Pons (tissue), 1 donor: ENCODE measurements around the gene TENM4.
"Not testable (repeated sequence)": the region's sequence is repeated elsewhere in the genome, so short reads cannot be mapped to it uniquely, and the experiment has no call there.

Experiments used
- DNase-seq: peaks from one replicate; pipeline ENCODE4 v3.0.0-alpha.2; 2016; ENCODE audit warnings: low spot score

Gene TENM4

GRCh38 chr11:78845496-78845895, 595.3 kb downstream of the TENM4 start:
- DNase-seq = no peak

DNA sequence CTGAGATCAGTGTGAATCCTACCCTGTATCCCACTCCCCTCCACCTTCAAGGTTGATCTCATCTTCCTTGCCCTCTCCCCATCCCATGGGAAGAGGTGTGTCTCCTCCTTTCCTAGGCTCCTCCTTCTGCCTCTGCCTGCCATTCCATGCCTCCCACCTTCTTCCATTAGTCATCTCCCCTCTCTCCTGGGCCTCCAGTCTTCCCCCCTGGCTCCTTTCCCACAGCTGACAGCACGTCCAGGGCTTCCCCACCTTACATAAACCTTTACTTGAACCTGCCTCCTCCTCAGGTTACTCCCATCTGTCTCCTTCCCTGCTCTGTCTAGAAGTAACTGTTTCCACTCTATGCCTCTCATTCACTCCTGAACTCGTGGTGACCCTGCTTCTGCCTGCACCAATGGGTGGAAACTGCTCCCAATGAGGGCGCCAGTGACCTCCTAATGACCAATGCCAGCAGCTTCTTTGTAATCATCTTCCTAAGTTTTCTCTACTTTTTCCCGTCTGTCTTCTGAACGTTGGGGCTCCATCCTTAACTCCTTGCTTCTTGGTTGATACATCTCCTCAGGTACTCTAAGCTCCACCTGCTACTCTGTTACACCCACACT, 599.3 kb downstream of the TENM4 start:
- no peak for DNase-seq

DNA sequence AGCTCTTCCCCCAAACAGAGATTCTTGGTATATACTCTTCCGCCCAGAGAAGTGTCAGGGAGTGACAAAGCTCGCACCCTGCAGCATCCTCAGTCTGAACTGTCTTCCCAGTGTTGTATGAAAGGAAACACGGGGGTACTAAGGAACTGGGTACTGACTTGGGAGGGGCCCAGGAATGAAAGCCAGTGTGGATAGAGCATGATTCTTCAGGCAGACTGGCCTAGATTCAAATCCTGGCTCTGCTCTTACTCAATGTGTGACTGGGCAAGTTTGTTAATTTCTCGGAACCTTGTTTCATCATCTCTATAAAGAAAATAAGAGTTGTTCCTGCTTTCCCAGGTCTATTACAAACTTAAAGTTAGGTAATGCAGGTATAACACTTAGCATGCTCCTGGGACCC, 600.2 kb downstream of the TENM4 start:
- no peak for DNase-seq

DNA sequence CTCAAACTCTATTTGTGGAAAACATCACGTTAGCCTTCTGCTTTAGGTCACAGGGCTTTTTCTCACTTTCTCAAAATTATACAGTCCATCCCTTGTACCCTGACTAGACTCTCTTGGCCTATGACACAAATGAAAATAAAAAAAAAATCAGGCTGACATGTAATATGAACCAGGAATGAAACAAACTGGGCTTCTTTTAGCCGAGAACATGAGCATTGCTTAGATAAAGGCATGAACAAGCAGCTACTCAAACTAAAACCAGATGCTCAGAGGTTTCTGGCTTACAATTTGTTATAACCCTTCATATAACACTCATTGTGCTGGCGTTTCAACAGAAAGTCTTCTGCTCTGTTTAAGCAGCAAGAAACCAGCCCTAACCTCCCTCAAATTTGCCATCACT, 600.6 kb downstream of the TENM4 start:
- DNase-seq = no peak

DNA sequence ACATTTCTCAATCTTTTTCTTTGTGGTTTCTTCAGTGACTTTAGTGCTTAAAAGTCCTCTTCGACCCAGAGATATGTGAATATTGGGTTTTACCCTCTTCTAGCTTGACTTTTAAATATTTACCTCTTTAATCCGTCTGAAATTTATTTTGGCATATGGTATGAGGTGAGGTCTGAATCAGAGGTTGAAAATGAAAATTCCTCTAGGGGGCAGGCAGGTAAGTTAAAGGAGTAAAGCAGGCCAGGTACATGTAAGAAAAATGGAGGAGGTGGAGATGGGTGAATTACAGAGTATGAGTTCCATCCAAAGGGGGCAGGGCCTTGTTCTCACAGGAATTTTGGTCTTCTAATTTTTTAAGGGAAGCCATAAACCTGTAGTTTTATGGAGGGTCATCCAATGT, 602.4 kb downstream of the TENM4 start:
- DNase-seq = no peak

- DNase-seq = no peak
Measured at GRCh38 chr11:78835646-78836045, 605.2 kb downstream of the TENM4 start.

- DNase-seq = no peak
Measured at GRCh38 chr11:78834886-78835285, 605.9 kb downstream of the TENM4 start.

- no peak for DNase-seq
Measured at GRCh38 chr11:78833237-78833636, 607.6 kb downstream of the TENM4 start.

DNA sequence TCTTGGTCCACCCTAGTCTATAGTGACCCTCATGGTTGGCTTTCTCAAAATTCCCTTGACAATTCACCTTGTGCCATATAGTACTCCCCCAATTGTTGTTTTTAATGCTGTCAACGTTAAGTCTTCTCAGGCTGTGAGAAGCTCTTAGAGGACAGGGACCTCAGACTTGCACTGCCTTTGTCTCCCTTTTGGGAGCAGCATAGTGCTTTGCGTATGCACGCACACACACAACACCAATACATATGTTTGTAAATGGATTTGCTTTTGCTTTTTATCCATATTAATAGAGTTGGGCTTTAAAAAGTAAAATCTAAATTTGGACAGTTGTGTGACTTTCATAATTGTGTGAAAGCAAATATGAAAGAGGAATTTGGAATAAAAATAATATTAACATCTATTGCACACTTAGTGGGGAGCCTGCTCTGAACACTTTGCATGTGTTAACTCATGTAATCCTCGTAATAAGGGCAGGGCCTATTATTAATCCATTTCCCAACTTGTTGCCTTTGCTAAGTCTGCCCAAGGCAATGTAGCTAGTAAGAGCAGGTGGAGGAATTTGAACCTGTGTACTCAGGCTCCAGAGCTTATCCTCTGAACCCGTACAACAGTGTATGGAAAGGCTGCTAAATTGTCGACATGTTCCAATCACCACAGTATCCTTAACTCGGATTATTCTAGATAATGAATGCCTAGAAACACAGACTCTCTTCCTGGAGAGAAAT, 608.4 kb downstream of the TENM4 start:
- DNase-seq = peak; percentile 71

GRCh38 chr11:78831571-78831970, 609.3 kb downstream of the TENM4 start:
- peak; percentile 79 for DNase-seq

DNA sequence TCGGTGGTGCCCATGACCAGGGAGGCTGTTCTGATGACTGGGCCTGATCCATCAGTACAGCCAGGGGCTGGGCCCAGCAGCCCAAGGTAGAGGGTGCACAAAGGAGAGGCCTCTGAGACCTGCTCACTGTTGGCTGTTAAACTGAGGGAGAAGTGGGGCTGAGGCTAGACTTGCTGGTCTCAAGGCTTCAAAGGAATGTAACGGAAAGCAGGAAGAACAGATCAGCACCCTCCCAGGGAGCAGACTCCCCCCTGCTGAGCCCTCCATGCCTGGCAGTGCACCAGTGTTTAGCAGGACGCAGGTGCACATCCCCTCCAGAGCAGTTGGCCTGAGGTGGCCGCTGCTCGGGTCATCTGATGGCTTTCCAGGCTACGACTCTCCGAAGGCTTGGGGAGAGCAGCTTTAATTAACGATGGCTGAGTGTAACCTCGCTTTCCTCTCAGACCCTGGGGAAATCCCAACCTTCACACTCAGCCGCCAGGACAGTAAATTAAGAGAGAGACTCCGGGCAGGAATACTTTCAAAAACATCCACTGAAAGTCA, 610.5 kb downstream of the TENM4 start:
- DNase-seq = no peak

- no peak for DNase-seq
Measured at GRCh38 chr11:78829146-78829545, 611.7 kb downstream of the TENM4 start.

- no peak for DNase-seq
Measured at GRCh38 chr11:78828676-78829075, 612.2 kb downstream of the TENM4 start.

DNA sequence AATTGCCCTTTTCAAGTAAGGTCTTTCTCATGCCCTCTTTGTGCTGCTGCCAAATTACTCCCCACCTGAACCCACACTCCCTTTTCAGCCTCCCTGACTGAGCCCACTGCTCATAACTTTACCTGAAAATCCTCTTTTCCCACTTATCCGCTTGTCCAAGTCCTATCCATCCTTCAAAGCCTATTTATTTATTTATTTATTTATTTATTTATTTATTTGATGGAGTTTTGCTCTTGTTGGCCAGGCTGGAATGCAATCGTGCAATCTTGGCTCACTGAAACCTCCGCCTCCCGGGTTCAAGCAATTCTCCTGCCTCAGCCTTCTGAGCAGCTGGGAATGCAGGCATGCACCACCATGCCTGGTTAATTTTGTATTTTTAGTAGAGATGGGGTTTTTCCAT, 613.5 kb downstream of the TENM4 start:
- DNase-seq = not testable (repeated sequence)

- no peak for DNase-seq
Measured at GRCh38 chr11:78825591-78826020, 615.2 kb downstream of the TENM4 start.

GRCh38 chr11:78823588-78823987, 617.2 kb downstream of the TENM4 start:
- no peak for DNase-seq

DNA sequence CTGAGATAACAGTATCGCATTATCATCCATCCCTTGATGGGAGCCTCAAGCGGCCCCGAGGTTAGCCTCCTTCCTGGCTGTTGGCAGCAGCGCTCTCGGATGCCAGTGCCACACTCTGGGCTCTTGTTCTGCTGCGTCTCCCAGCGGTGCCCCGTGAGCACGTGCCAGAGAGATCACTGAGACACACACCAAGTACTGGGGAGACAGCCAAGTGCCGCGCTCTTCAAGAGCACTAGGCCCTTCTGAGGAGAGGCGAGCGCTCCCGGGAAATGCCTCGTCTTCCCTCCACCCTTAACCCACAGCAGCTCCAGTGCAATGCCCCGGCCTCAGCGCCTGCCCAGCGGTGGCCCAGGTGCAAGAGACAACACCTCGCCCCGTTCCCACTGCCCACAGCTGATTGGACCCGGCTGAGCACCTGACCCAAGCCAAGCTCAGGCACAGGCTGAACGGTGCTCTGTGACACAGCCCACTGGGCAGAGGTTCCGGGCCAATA, 617.9 kb downstream of the TENM4 start:
- DNase-seq = no peak

DNA sequence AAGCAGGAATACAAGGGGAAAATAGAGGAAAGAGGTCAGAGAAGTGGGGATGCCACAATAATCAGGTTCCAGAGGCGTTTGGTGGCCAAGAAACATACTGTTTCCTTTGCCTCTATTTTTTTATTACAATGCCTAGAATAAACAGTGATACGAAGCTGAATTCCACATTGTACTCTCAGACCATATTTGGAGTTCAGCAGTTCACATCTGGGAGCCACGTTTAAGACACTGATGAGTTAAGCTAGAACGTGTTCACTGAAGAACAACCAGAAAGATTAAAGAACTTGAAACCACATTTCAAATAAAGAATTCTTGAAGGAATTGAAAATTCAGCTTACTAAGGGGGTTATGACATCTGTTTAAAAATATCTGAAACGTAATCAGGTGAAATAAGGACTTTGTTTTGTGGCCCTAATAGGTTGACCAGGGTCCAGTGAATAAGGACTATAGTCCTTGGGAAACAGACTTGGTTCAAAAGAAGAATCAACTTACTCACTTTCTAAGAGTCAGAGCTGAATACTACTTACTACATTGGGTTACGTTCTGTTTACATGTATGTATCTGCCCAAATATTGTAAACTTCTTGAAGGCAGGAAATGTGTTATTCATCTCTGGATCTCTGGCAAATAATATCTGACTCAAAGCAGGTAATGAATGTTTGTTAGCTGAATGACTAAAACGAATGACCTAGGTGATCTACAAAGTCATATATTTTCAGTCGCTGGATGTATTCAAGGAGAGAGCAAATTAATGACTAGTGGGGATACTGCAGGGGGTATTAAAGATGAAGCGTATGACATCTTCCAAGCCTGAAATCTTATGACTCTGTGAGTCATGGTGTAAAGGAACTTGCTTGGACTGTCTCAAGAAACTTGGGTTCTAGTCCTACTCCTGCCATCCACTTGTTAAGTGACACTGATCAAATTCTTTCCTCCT, 619.2 kb downstream of the TENM4 start:
- DNase-seq = no peak

DNA sequence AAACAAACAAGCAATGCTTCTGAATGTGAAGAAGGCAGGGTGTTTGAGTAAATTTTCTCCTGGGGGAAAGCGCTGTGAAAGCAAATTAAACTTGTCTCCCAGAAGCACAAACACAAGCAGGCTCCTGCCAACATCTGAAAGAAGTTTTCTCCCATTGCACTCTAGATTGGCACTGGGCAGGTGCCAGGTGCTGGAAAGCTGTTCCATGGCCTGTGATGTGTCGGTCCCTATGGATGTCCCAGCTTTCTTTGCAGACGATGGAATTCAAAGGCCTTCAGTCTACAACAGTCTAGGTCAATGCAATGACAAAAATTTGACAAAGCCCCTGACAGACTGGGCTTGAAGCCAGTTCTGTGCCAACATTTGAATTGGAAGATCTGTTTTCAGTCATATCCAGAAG, 620.1 kb downstream of the TENM4 start:
- DNase-seq = peak; percentile 45

DNA sequence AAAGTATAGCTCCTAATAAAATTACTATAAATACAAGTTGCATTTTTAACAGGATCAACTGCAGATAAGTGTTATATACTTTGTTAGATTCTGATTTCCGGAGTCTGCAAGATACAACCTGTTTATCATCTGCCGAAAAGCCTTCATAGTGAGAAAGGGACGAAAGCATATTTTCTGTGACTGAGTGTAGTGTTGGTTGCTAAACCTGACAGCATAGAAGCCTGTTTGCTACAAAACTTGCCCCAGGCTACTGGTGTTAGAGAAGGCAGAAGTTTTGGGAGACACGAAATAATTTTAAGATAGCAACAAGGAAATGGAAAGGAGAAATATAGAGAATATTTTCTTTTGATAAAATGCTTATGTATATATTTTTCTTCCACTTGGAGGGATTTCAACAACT, 622.6 kb downstream of the TENM4 start:
- DNase-seq = no peak

DNA sequence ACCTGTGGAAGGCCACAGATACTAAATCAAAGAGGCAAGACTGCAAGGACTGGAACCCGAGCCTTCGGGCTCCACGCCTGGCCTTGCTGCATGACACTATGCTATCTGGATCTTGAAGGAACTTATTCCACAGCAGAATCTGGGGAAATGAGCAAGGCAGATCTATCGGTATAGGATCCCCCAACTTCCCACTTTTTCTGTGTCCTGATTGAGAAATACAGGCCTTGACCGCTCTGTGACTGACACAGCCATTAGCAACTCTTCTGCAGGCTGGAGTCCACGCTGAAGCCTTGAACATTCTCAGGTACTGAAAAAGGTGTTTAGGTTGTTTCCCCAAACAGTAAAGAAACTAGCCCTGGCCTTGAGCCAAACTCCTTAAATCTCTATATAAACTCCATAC, 625.0 kb downstream of the TENM4 start:
- no peak for DNase-seq
